ENCODE results near the gene ROR2. TPM values are rescaled to one million over a fixed set of nuclear protein-coding genes. Genes with fewer than 3 reads are reported as not detected.

ROR2 gene
- polyA plus RNA-seq, 3 donors = not detected

DNA sequence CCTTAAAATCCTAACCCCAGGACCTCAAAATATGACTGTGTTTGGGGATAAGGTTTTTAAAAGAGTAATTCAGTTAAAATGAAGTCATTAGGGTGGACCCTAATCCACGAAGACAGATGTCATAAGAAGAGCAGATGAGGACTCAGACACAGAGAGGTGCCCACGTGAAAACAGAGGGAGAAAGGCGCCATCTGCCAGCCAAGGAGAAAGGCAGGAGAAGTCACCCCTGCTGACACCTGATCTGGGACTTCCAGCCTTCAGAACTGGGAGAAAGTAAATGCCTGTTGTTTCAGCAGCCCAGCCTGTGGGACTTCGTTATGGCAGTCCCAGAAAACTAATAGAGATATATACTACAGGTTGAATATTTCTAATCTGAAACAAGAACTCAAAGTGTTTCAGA is 67.4 kb downstream of the ROR2 start:
- intact Hi-C loops (cut with micrococcal nuclease) = no loop called here
- no peaks in the 10 kb centered on the region for H4K20me1 ChIP-seq (ENCODE audit: insufficient read depth, low read length)

GRCh38 chr9:91880378-91880972 is 69.6 kb downstream of the ROR2 start:
- H3K4me1 ChIP-seq (ENCODE audit: control insufficient read depth in 1 of 2, insufficient read depth in 2 of 2, low read length in 2 of 2) = no peaks in the 10 kb centered on the region
- intact Hi-C loops (cut with micrococcal nuclease) = no loop called here
- no peaks in the 10 kb centered on the region for H3K4me1 Mint-ChIP-seq
- H3K27ac Mint-ChIP-seq = no peak overlapping the region
- no peaks in the 10 kb centered on the region for H3K79me2 ChIP-seq (ENCODE audit: insufficient read depth, low read length)
- peaks cover 0 to under 1% of the 10 kb centered on the region in 2 donors for H3K27me3 ChIP-seq (ENCODE audit: control insufficient read depth in 2 of 2, insufficient read depth in 2 of 2, low read length in 2 of 2)
- no peak overlapping the region for H3K4me3 ChIP-seq (replicated peaks in 1 of 3; ENCODE audit: low read depth in 2 of 3, low read length in 3 of 3)
- H3K27ac ChIP-seq (ENCODE audit: low read depth in 1 of 2, low read length in 2 of 2) = no peak overlapping the region
- H3K4me2 ChIP-seq (replicated peaks; ENCODE audit: extremely low read depth, low read length, poor library complexity, severe bottlenecking) = no peak overlapping the region
- no peaks in the 10 kb centered on the region for H3K36me3 ChIP-seq (replicated peaks in 1 of 2; ENCODE audit: control insufficient read depth in 1 of 2, insufficient read depth in 2 of 2, low read length in 2 of 2)
- H3K9me3 Mint-ChIP-seq = no peaks in the 10 kb centered on the region
- H2AFZ ChIP-seq (ENCODE audit: insufficient read depth, low read depth, low read length, poor library complexity, severe bottlenecking) = no peak overlapping the region
- no peak for DNase-seq
- H3K27me3 Mint-ChIP-seq (ENCODE audit: low read depth in 3 of 3) = peaks cover 4 to 17% (median 12%) of the 10 kb centered on the region in 3 donors
- H3K9ac ChIP-seq (ENCODE audit: insufficient read depth, low read length, poor library complexity, severe bottlenecking) = no peak overlapping the region
- 80% methylated on average over 1 of the region's 3 CpGs for WGBS (ENCODE audit: insufficient coverage)
- TF ChIP-seq, protein P1, sequence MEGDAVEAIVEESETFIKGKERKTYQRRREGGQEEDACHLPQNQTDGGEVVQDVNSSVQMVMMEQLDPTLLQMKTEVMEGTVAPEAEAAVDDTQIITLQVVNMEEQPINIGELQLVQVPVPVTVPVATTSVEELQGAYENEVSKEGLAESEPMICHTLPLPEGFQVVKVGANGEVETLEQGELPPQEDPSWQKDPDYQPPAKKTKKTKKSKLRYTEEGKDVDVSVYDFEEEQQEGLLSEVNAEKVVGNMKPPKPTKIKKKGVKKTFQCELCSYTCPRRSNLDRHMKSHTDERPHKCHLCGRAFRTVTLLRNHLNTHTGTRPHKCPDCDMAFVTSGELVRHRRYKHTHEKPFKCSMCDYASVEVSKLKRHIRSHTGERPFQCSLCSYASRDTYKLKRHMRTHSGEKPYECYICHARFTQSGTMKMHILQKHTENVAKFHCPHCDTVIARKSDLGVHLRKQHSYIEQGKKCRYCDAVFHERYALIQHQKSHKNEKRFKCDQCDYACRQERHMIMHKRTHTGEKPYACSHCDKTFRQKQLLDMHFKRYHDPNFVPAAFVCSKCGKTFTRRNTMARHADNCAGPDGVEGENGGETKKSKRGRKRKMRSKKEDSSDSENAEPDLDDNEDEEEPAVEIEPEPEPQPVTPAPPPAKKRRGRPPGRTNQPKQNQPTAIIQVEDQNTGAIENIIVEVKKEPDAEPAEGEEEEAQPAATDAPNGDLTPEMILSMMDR (IDR thresholded peaks at IDR 0.05) = no peak
- H3K36me3 Mint-ChIP-seq = no peaks in the 10 kb centered on the region
- H3K4me3 Mint-ChIP-seq = no peak overlapping the region
- no peaks in the 10 kb centered on the region for H3K9me3 ChIP-seq (replicated peaks in 1 of 2; ENCODE audit: control insufficient read depth in 1 of 2, insufficient read depth in 1 of 2, low read length in 2 of 2)
- no peaks in the 10 kb centered on the region for H4K20me1 ChIP-seq (ENCODE audit: insufficient read depth, low read length)

More for the DNA sequence above, 67.4 kb downstream of the ROR2 start:
- Histone ChIP-seq H3K4me2 (replicated peaks; ENCODE audit: extremely low read depth, low read length, poor library complexity, severe bottlenecking) (no peak overlapping the region), H3K9me3 (replicated peaks in 1 of 2; ENCODE audit: control insufficient read depth in 1 of 2, insufficient read depth in 1 of 2, low read length in 2 of 2) (no peaks in the 10 kb centered on the region), H3K27ac (ENCODE audit: low read depth in 1 of 2, low read length in 2 of 2) (no peak overlapping the region), H3K4me3 (replicated peaks in 1 of 3; ENCODE audit: low read depth in 2 of 3, low read length in 3 of 3) (no peak overlapping the region), H2AFZ (ENCODE audit: insufficient read depth, low read depth, low read length, poor library complexity, severe bottlenecking) (no peak overlapping the region), H3K9ac (ENCODE audit: insufficient read depth, low read length, poor library complexity, severe bottlenecking) (no peak overlapping the region), H3K27me3 (ENCODE audit: control insufficient read depth in 2 of 2, insufficient read depth in 2 of 2, low read length in 2 of 2) (peaks cover 0 to 5% of the 10 kb centered on the region in 2 donors), H3K36me3 (replicated peaks in 1 of 2; ENCODE audit: control insufficient read depth in 1 of 2, insufficient read depth in 2 of 2, low read length in 2 of 2) (no peaks in the 10 kb centered on the region), H3K79me2 (ENCODE audit: insufficient read depth, low read length) (no peaks in the 10 kb centered on the region), H3K4me1 (ENCODE audit: control insufficient read depth in 1 of 2, insufficient read depth in 2 of 2, low read length in 2 of 2) (no peaks in the 10 kb centered on the region)
- DNase-seq = no peak
- no peak overlapping the region for H3K27ac Mint-ChIP-seq
- no peak overlapping the region for H3K4me3 Mint-ChIP-seq
- WGBS (ENCODE audit: insufficient coverage) = 63% methylated on average over 3 of the region's 4 CpGs
- peaks cover 0 to 4% (median 0%) of the 10 kb centered on the region in 7 donors for H3K9me3 Mint-ChIP-seq
- peaks cover 12 to 23% (median 16%) of the 10 kb centered on the region in 3 donors for H3K27me3 Mint-ChIP-seq (ENCODE audit: low read depth in 3 of 3)
- peaks cover 3% of the 10 kb centered on the region for H3K4me1 Mint-ChIP-seq
- TF ChIP-seq, protein P1 (IDR thresholded peaks at IDR 0.05) = no peak
- H3K36me3 Mint-ChIP-seq = no peaks in the 10 kb centered on the region
